Mammary epithelial cell (primary cell): ENCODE results near the gene AP3S2.

Experiments
- CTCF ChIP-seq, 2 donors: IDR thresholded peaks in 1 of 2; conservative IDR thresholded peaks in 1 of 2; 2 replicates each; pipeline ENCODE4 v1.5.1; 2011 to 2012; ENCODE audit warnings: inconsistent platforms in 2 of 2, low read length in 2 of 2, mild to moderate bottlenecking in 2 of 2, control low read depth in 1 of 2, low read depth in 1 of 2; ENCODE audit not compliant: insufficient read depth in 1 of 2; ENCODE audit errors: extremely low read depth in 1 of 2
- EZH2 ChIP-seq: IDR thresholded peaks from 2 replicates; pipeline ENCODE4 v1.6.1; 2012; ENCODE audit warnings: low read length, inconsistent platforms, borderline replicate concordance

- TF ChIP-seq CTCF (conservative IDR thresholded peaks at IDR 0.05 in 1 of 2, IDR thresholded peaks at IDR 0.05 in 1 of 2; ENCODE audit: extremely low read depth in 1 of 2, insufficient read depth in 1 of 2, low read depth in 1 of 2, low read length in 2 of 2) (no peak), EZH2 (no peak)
Observed at GRCh38 chr15:89808160-89808870, 85.5 kb downstream of the AP3S2 start.
